Measurements from ENCODE around the gene PTPRN2. TPM values are rescaled to one million over a fixed set of nuclear protein-coding genes. Genes with fewer than 3 reads are reported as not detected.
A peak's percentile ranks its signal among the peaks of the same experiment; 100 is the strongest.

PTPRN2 gene
- polyA plus RNA-seq, 1 of the 3 experiments (the other 2 are of a cell fraction), result 4.0 TPM

DNA sequence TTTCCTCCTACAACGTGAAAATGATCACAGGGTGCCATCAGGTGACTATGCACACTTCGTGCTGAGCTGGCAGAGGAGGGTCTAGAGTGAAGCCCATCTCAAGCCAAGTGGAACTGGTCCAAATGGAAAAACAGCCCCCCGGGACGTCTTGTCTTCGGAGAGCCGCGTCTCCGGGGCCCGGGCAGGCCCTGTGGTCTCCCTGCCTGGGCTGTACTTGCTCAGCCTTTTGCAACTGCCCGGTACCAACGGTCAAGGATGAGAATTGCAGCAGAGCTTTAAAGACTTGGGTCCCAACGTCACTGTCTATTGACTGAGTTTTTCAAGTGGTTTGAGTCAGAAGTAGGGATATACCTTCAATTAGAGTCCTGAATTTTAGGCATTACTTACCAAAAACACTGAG is 315.5 kb downstream of the PTPRN2 start:
- TF ChIP-seq CHD2 (IDR thresholded peaks at IDR 0.05; ENCODE audit: low read length, partially characterized antibody), result no peak
- Histone ChIP-seq H3K9me2 (no peaks in the 10 kb centered on the region), H3K4me1 (ENCODE audit: control insufficient read depth in 1 of 2, insufficient read depth in 2 of 2, low read depth in 1 of 2, low read length in 1 of 2) (peaks cover 0 to 43% of the 10 kb centered on the region in 2 experiments; a peak in 1 of 4 replicates), H2AFZ (ENCODE audit: low read depth) (no peak overlapping the region), H3K4me2 (no peak overlapping the region), H3K36me3 (replicated peaks in 1 of 2; ENCODE audit: control insufficient read depth in 1 of 2, insufficient read depth in 2 of 2, low read length in 1 of 2) (no peaks in the 10 kb centered on the region), H3F3A (replicated peaks; ENCODE audit: insufficient read depth) (no peaks in the 10 kb centered on the region), H4K20me1 (ENCODE audit: insufficient read depth) (no peaks in the 10 kb centered on the region), H3K4me3 (ENCODE audit: low read depth in 2 of 2, low read length in 1 of 2) (no peak overlapping the region), H3K9me3 (no peaks in the 10 kb centered on the region), H3K9ac (no peak overlapping the region), H3K27ac (ENCODE audit: low read depth in 2 of 2, low read length in 1 of 2) (no peak overlapping the region), H3K27me3 (ENCODE audit: insufficient read depth) (no peaks in the 10 kb centered on the region), H3K79me2 (ENCODE audit: insufficient read depth) (no peaks in the 10 kb centered on the region)
- peak; percentile 32 for DNase-seq
- 48% methylated on average over 8 of the region's 12 CpGs for whole genome bisulfite sequencing (ENCODE audit: low lambda C conversion rate)
- ChIA-PET POLR2A (no interaction called here), CTCF (interaction anchor here (1.3 kb wide), 1 partner anchor 82 kb away, joined by 4 read pairs; no protein-coding TSS in a partner anchor)

DNA sequence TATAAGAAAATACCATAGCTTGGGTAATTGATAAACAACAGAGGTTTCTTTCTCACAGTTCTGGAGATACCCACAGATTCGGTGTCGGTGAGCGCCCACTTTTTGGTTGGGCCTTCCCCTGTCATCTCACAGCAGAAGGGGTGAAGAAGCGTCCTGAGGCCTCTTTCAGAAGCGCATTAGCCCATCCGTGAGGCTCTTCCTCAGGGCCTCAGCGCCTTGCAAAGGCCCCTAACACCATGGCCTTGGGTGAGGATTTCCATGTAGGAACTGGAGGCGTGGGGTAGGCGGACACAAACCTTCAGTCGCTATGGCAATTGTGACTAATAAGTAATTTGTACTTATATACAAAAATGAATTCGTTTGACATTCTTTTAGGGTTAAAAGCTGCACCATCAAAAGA is 316.0 kb downstream of the PTPRN2 start:
- no peak overlapping the region for H3K9ac ChIP-seq
- no peak overlapping the region for H3K4me2 ChIP-seq
- H3K4me1 ChIP-seq (ENCODE audit: control insufficient read depth in 1 of 2, insufficient read depth in 2 of 2, low read depth in 1 of 2, low read length in 1 of 2), result peaks cover 0 to 41% of the 10 kb centered on the region in 2 experiments; a peak in 1 of 4 replicates
- H3K36me3 ChIP-seq (replicated peaks in 1 of 2; ENCODE audit: control insufficient read depth in 1 of 2, insufficient read depth in 2 of 2, low read length in 1 of 2), result no peaks in the 10 kb centered on the region
- WGBS (ENCODE audit: low lambda C conversion rate), result 66% methylated on average over 11 of the region's 11 CpGs
- H3K4me3 ChIP-seq (ENCODE audit: low read depth in 2 of 2, low read length in 1 of 2), result no peak overlapping the region
- H3K79me2 ChIP-seq (ENCODE audit: insufficient read depth), result no peaks in the 10 kb centered on the region
- ChIA-PET POLR2A (no interaction called here), CTCF (no interaction called here)
- TF ChIP-seq RFX5 (IDR thresholded peaks at IDR 0.05; ENCODE audit: low read length), result no peak
- TF ChIP-seq YY1 (IDR thresholded peaks at IDR 0.05; ENCODE audit: low read depth), result no peak
- TF ChIP-seq TCF12 (IDR thresholded peaks at IDR 0.05), result no peak
- peak; percentile 18 for DNase-seq
- H3K27me3 ChIP-seq (ENCODE audit: insufficient read depth), result no peaks in the 10 kb centered on the region
- no peak overlapping the region for H2AFZ ChIP-seq (ENCODE audit: low read depth)
- no peaks in the 10 kb centered on the region for H4K20me1 ChIP-seq (ENCODE audit: insufficient read depth)
- H3K9me3 ChIP-seq, result no peaks in the 10 kb centered on the region
- no peak overlapping the region for H3K27ac ChIP-seq (ENCODE audit: low read depth in 2 of 2, low read length in 1 of 2)
- H3K9me2 ChIP-seq, result no peaks in the 10 kb centered on the region
- H3F3A ChIP-seq (replicated peaks; ENCODE audit: insufficient read depth), result no peaks in the 10 kb centered on the region

DNA sequence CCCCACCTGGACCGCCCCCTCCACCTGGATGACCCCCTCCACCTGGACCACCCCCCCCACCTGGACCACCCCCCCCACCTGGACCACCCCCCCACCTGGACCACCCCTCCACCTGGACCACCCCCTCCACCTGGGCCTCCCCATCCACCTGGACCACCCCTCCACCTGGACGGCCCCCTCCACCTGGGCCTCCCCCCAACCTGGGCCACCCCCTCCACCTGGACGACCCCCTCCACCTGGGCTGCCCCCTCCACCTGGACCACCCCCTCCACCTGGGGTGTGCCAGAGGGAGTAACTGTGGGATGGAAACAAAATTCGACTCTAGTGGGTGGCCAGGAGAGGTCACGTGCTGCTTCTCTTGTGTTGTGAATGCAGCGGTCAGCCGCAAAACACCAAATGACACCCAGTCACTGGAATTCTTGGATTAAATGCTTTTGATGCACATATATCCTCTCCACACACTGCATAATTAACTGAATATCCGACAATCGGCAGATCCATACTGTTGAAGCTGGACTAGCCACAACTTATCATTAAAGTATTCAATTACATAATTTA is 316.7 kb downstream of the PTPRN2 start:
- no peak for DNase-seq

More for the DNA sequence above, 316.7 kb downstream of the PTPRN2 start:
- Histone ChIP-seq H3K9me3 (no peaks in the 10 kb centered on the region), H3K27ac (ENCODE audit: low read depth in 2 of 2, low read length in 1 of 2) (no peak overlapping the region), H3K9ac (no peak overlapping the region), H3K79me2 (ENCODE audit: insufficient read depth) (no peaks in the 10 kb centered on the region), H3F3A (replicated peaks; ENCODE audit: insufficient read depth) (no peaks in the 10 kb centered on the region), H4K20me1 (ENCODE audit: insufficient read depth) (no peaks in the 10 kb centered on the region), H3K4me2 (no peak overlapping the region), H3K9me2 (no peaks in the 10 kb centered on the region), H2AFZ (ENCODE audit: low read depth) (no peak overlapping the region), H3K4me1 (ENCODE audit: control insufficient read depth in 1 of 2, insufficient read depth in 2 of 2, low read depth in 1 of 2, low read length in 1 of 2) (peaks cover 0 to 37% of the 10 kb centered on the region in 2 experiments; a peak in 1 of 4 replicates), H3K27me3 (ENCODE audit: insufficient read depth) (no peaks in the 10 kb centered on the region), H3K4me3 (ENCODE audit: low read depth in 2 of 2, low read length in 1 of 2) (no peak overlapping the region), H3K36me3 (replicated peaks in 1 of 2; ENCODE audit: control insufficient read depth in 1 of 2, insufficient read depth in 2 of 2, low read length in 1 of 2) (no peaks in the 10 kb centered on the region)
- ChIA-PET POLR2A (no interaction called here), CTCF (interaction anchor here (0.9 kb wide), 1 partner anchor 30 kb away, joined by 3 read pairs; no protein-coding TSS in a partner anchor)
- WGBS (ENCODE audit: low lambda C conversion rate), result 64% methylated on average over 9 of the region's 9 CpGs
- TF ChIP-seq, protein P1, sequence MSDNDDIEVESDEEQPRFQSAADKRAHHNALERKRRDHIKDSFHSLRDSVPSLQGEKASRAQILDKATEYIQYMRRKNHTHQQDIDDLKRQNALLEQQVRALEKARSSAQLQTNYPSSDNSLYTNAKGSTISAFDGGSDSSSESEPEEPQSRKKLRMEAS (IDR thresholded peaks at IDR 0.05; ENCODE audit: low read depth), result no peak
